ENCODE data around the gene PAK3. TPM values are rescaled to one million over a fixed set of nuclear protein-coding genes. Genes with fewer than 3 reads are reported as not detected.

PAK3 gene
- total RNA-seq, 1 donor from 2014 or later: 12.5 TPM

- peak overlapping the region; percentile 29 for H3K4me2 ChIP-seq
- no peak overlapping the region for H2AFZ ChIP-seq (replicated peaks)
- TF ChIP-seq, protein P1, sequence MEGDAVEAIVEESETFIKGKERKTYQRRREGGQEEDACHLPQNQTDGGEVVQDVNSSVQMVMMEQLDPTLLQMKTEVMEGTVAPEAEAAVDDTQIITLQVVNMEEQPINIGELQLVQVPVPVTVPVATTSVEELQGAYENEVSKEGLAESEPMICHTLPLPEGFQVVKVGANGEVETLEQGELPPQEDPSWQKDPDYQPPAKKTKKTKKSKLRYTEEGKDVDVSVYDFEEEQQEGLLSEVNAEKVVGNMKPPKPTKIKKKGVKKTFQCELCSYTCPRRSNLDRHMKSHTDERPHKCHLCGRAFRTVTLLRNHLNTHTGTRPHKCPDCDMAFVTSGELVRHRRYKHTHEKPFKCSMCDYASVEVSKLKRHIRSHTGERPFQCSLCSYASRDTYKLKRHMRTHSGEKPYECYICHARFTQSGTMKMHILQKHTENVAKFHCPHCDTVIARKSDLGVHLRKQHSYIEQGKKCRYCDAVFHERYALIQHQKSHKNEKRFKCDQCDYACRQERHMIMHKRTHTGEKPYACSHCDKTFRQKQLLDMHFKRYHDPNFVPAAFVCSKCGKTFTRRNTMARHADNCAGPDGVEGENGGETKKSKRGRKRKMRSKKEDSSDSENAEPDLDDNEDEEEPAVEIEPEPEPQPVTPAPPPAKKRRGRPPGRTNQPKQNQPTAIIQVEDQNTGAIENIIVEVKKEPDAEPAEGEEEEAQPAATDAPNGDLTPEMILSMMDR (IDR thresholded peaks at IDR 0.05): no peak
- TF ChIP-seq EZH2 (IDR thresholded peaks at IDR 0.05) (no peak), EZH2phosphoT487 (IDR thresholded peaks at IDR 0.05) (no peak)
- no peaks in the 10 kb centered on the region for H3K9me3 ChIP-seq (ENCODE audit: low read depth)
- Mint-ChIP-seq H3K4me3 (no peak overlapping the region), H3K4me1 (peaks cover 8% of the 10 kb centered on the region), H3K9me3 (no peaks in the 10 kb centered on the region), H3K36me3 (peaks cover 8% of the 10 kb centered on the region), H3K27me3 (ENCODE audit: insufficient read depth, low read depth) (no peaks in the 10 kb centered on the region), H3K27ac (no peak overlapping the region)
- no peak overlapping the region for H3K4me3 ChIP-seq
- no peaks in the 10 kb centered on the region for H3K79me2 ChIP-seq (ENCODE audit: low read depth)
- H3K27ac ChIP-seq: peak overlapping the region; percentile 75
- no peaks in the 10 kb centered on the region for H3K36me3 ChIP-seq
- no peaks in the 10 kb centered on the region for H3F3A ChIP-seq (ENCODE audit: low read depth)
- H3K27me3 ChIP-seq: no peaks in the 10 kb centered on the region
- H4K20me1 ChIP-seq (ENCODE audit: low read depth): no peaks in the 10 kb centered on the region
- H3K9ac ChIP-seq: no peak overlapping the region
- peaks cover 19% of the 10 kb centered on the region for H3K4me1 ChIP-seq
- DNase-seq (ENCODE audit: low spot score): peak; percentile 7
These were observed 35.6 kb downstream of the PAK3 start for GRCh38 chrX:111131572-111131971.

DNA sequence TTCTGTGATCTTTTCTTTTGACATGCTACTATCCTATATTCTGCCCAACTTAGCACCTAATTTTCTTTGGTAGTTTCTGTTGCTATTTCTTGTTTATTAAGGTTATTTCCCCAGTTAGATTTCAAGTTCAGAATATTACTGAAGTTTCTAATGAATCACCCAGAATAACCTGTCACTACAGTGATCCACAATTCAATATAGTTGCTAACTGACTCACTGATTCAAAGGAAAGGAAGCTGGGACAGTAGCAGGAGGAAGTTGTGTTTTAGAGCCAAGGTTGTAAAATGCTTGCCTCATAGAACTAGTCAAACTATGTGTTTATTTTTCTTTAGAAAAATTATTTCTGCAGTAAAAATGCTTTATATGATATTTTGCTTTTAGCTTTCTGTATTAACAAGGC lies 37.4 kb downstream of the PAK3 start:
- Histone ChIP-seq H3K36me3 (no peaks in the 10 kb centered on the region), H2AFZ (replicated peaks) (no peak overlapping the region), H3K79me2 (ENCODE audit: low read depth) (no peaks in the 10 kb centered on the region), H3K9me3 (ENCODE audit: low read depth) (no peaks in the 10 kb centered on the region), H3K27ac (no peak overlapping the region), H3K9ac (no peak overlapping the region), H3K4me1 (peaks cover 19% of the 10 kb centered on the region), H3K27me3 (no peaks in the 10 kb centered on the region), H3F3A (ENCODE audit: low read depth) (no peaks in the 10 kb centered on the region), H3K4me3 (no peak overlapping the region), H4K20me1 (ENCODE audit: low read depth) (no peaks in the 10 kb centered on the region), H3K4me2 (no peak overlapping the region)
- no peaks in the 10 kb centered on the region for H3K9me3 Mint-ChIP-seq
- no peak overlapping the region for H3K4me3 Mint-ChIP-seq
- no peaks in the 10 kb centered on the region for H3K27me3 Mint-ChIP-seq (ENCODE audit: insufficient read depth, low read depth)
- H3K36me3 Mint-ChIP-seq: peaks cover 2% of the 10 kb centered on the region
- H3K27ac Mint-ChIP-seq: no peak overlapping the region
- TF ChIP-seq, protein P1 (IDR thresholded peaks at IDR 0.05): no peak
- no peak for TF ChIP-seq EZH2phosphoT487 (IDR thresholded peaks at IDR 0.05)
- TF ChIP-seq EZH2 (IDR thresholded peaks at IDR 0.05): no peak
- no peak for DNase-seq (ENCODE audit: low spot score)
- peaks cover 8% of the 10 kb centered on the region for H3K4me1 Mint-ChIP-seq

- no peaks in the 10 kb centered on the region for H3K27me3 ChIP-seq
- Mint-ChIP-seq H3K4me3 (no peak overlapping the region), H3K9me3 (no peaks in the 10 kb centered on the region), H3K4me1 (no peaks in the 10 kb centered on the region), H3K27ac (no peak overlapping the region), H3K27me3 (ENCODE audit: insufficient read depth, low read depth) (no peaks in the 10 kb centered on the region), H3K36me3 (peaks cover 35% of the 10 kb centered on the region)
- H3K4me1 ChIP-seq: peaks cover 3% of the 10 kb centered on the region
- H4K20me1 ChIP-seq (ENCODE audit: low read depth): no peaks in the 10 kb centered on the region
- DNase-seq (ENCODE audit: low spot score): no peak
- no peaks in the 10 kb centered on the region for H3K79me2 ChIP-seq (ENCODE audit: low read depth)
- H3K4me2 ChIP-seq: no peak overlapping the region
- no peak overlapping the region for H3K27ac ChIP-seq
- H3F3A ChIP-seq (ENCODE audit: low read depth): no peaks in the 10 kb centered on the region
- TF ChIP-seq, protein P1 (IDR thresholded peaks at IDR 0.05): no peak
- TF ChIP-seq EZH2phosphoT487 (IDR thresholded peaks at IDR 0.05): no peak
- H3K4me3 ChIP-seq: no peak overlapping the region
- no peaks in the 10 kb centered on the region for H3K36me3 ChIP-seq
- no peak overlapping the region for H2AFZ ChIP-seq (replicated peaks)
- no peak overlapping the region for H3K9ac ChIP-seq
- no peaks in the 10 kb centered on the region for H3K9me3 ChIP-seq (ENCODE audit: low read depth)
These were observed 49.9 kb downstream of the PAK3 start for GRCh38 chrX:111145878-111146277.
